ENCODE results near the gene PLEKHN1.
"Not testable (repeated sequence)": the region's sequence is repeated elsewhere in the genome, so short reads cannot be mapped to it uniquely, and the experiment has no call there.

Gene PLEKHN1

GRCh38 chr1:942864-943533 lies 23.3 kb upstream of the PLEKHN1 start:
- DNase-seq: no peak

GRCh38 chr1:943545-944340 lies 22.5 kb upstream of the PLEKHN1 start:
- DNase-seq: no peak

- no peak for DNase-seq
Measured at GRCh38 chr1:944341-945325, 21.6 kb upstream of the PLEKHN1 start.

GRCh38 chr1:945688-946556 lies 20.4 kb upstream of the PLEKHN1 start:
- DNase-seq: no peak

- DNase-seq: not testable (repeated sequence)
Measured at GRCh38 chr1:946811-947210, 19.5 kb upstream of the PLEKHN1 start.

- DNase-seq: no peak
Measured at GRCh38 chr1:947958-948357, 18.3 kb upstream of the PLEKHN1 start.

GRCh38 chr1:950268-950667 lies 16.0 kb upstream of the PLEKHN1 start:
- no peak for DNase-seq

- DNase-seq: no peak
Measured at GRCh38 chr1:950881-951280, 15.4 kb upstream of the PLEKHN1 start.

- no peak for DNase-seq
Measured at GRCh38 chr1:951364-951763, 14.9 kb upstream of the PLEKHN1 start.

- no peak for DNase-seq
Measured at GRCh38 chr1:952201-952600, 14.1 kb upstream of the PLEKHN1 start.

- no peak for DNase-seq
Measured at GRCh38 chr1:952603-953002, 13.7 kb upstream of the PLEKHN1 start.

GRCh38 chr1:953524-954320 lies 12.6 kb upstream of the PLEKHN1 start:
- DNase-seq: no peak

- DNase-seq: no peak
Measured at GRCh38 chr1:954927-955326, 11.4 kb upstream of the PLEKHN1 start.

GRCh38 chr1:955474-955873 lies 10.8 kb upstream of the PLEKHN1 start:
- DNase-seq: no peak

GRCh38 chr1:956636-957035 lies 9.6 kb upstream of the PLEKHN1 start:
- DNase-seq: no peak

GRCh38 chr1:958823-959730 lies 7.2 kb upstream of the PLEKHN1 start, which contains the start of gene NOC2L:
TSS of gene NOC2L (minus strand) at chr1:959256. CDS start at chr1:959240, 16 bp downstream.
- peak; percentile 95 to 98 for DNase-seq

GRCh38 chr1:959731-960362 lies 6.4 kb upstream of the PLEKHN1 start:
- peak in 1 of 2 donors; percentile 18 for DNase-seq

GRCh38 chr1:960363-961131 lies 5.7 kb upstream of the PLEKHN1 start, which contains the start of gene KLHL17:
TSS of gene KLHL17 (plus strand) at chr1:960584. CDS start at chr1:960694, 110 bp downstream.
- DNase-seq: peak; percentile 69 to 84

Measured in CD4-positive, alpha-beta T cell treated with Interferon alpha-2 for 1 hour (primary cell).